K562 (cell line): ENCODE data around the gene KCNN3.
"Not testable (repeated sequence)": the region's sequence is repeated elsewhere in the genome, so short reads cannot be mapped to it uniquely, and the experiment has no call there.

ENCODE experiments used
- BRF1 ChIP-seq: IDR thresholded peaks from 3 replicates; pipeline ENCODE4 v1.6.1; 2011; ENCODE audit warnings: borderline replicate concordance, mild to moderate bottlenecking; ENCODE audit not compliant: insufficient read length; ENCODE audit errors: extremely low read depth
- MAZ ChIP-seq, 2 experiments: fragments of 450-650 bp in 1 of 2; sonication (generic) in 1 of 2; formaldehyde crosslinking; IDR thresholded peaks in 1 of 2; conservative IDR thresholded peaks in 1 of 2; 2 replicates each; pipeline versions ENCODE4 v1.4.0 to v1.5.0; 2020; ENCODE audit warnings: mild to moderate bottlenecking in 1 of 2, missing genetic modification reagents in 1 of 2
- NFIC ChIP-seq: fragments of 450-650 bp; IDR thresholded peaks from 2 replicates; pipeline ENCODE4 v1.6.1; 2017; ENCODE audit warnings: mild to moderate bottlenecking, inconsistent platforms
- TEAD1 ChIP-seq, 2 experiments: fragments of 450-650 bp in 1 of 2; sonication (generic) in 1 of 2; formaldehyde crosslinking; IDR thresholded peaks; 2 replicates each; pipeline versions ENCODE4 v1.4.0 to v1.8.0; 2020 to 2022; ENCODE audit warnings: mild to moderate bottlenecking in 2 of 2, missing genetic modification reagents in 1 of 2

- not testable (repeated sequence) for TF ChIP-seq MAZ (CRISPR knock-in tag; conservative IDR thresholded peaks at IDR 0.05 in 1 of 2, IDR thresholded peaks at IDR 0.05 in 1 of 2); TEAD1 (CRISPR knock-in tag; IDR thresholded peaks at IDR 0.05); NFIC; BRF1
Observed at GRCh38 chr1:154672245-154672644, 197.8 kb downstream of the KCNN3 start.
